WTC11 (cell line): ENCODE measurements around the gene RAI1.

Experiments used
- CTCF ChIP-seq: fragments of 200-600 bp; IDR thresholded peaks from 2 replicates; pipeline ENCODE4 v1.8.0; 2022; ENCODE audit warnings: antibody characterized with exemption
- E2F1 ChIP-seq: sonication (generic); formaldehyde crosslinking; IDR thresholded peaks from 2 replicates; pipeline ENCODE4 v1.8.0; 2022; ENCODE audit warnings: mild to moderate bottlenecking, missing genetic modification reagents
- IRF2 ChIP-seq: sonication (generic); formaldehyde crosslinking; IDR thresholded peaks from 2 replicates; pipeline ENCODE4 v1.8.0; 2022; ENCODE audit warnings: low read depth, missing genetic modification reagents, borderline replicate concordance
- PRDM15 ChIP-seq: sonication (generic); formaldehyde crosslinking; IDR thresholded peaks from 2 replicates; pipeline ENCODE4 v1.8.0; 2022; ENCODE audit warnings: missing genetic modification reagents

GRCh38 chr17:17744116-17744515, 62.9 kb downstream of the RAI1 start:
- TF ChIP-seq CTCF (no peak), E2F1 (no peak), IRF2 (CRISPR knock-in tag) (no peak), PRDM15 (no peak)
